Spleen (tissue), 11 donors: ENCODE data around the gene RHBDD3. TPM values are rescaled to one million over a fixed set of nuclear protein-coding genes. Genes with fewer than 3 reads are reported as not detected.

ENCODE experiments used
- DNase-seq: peaks from one replicate; pipeline ENCODE4 v3.0.0-alpha.2; 2020
- H3K27ac ChIP-seq, 8 donors: fragments of 200-600 bp; sonication (generic) in 7 of 8; 1 replicate in 4 of 8; 2 replicates in 4 of 8; pipeline versions ENCODE4 v1.5.0 to v1.8.0; 2016 to 2021; ENCODE audit warnings: inconsistent platforms in 4 of 8, mild to moderate bottlenecking in 4 of 8, moderate library complexity in 1 of 8
- H3K27me3 ChIP-seq, 7 donors: fragments of 200-600 bp; sonication (generic) in 6 of 7; replicated peaks in 1 of 7; 1 replicate in 4 of 7; 2 replicates in 3 of 7; pipeline versions ENCODE4 v1.5.0 to v1.8.0; 2016 to 2021; ENCODE audit warnings: inconsistent platforms in 3 of 7, mild to moderate bottlenecking in 1 of 7
- H3K36me3 ChIP-seq, 6 donors: fragments of 200-600 bp; sonication (generic) in 5 of 6; 1 replicate in 4 of 6; 2 replicates in 2 of 6; pipeline versions ENCODE4 v1.5.0 to v1.8.0; 2016 to 2021; ENCODE audit warnings: inconsistent platforms in 2 of 6
- H3K4me1 ChIP-seq, 6 donors: fragments of 200-600 bp; sonication (generic) in 5 of 6; 1 replicate in 3 of 6; 2 replicates in 3 of 6; pipeline versions ENCODE4 v1.5.0 to v1.8.0; 2016 to 2021; ENCODE audit warnings: inconsistent platforms in 3 of 6
- H3K4me3 ChIP-seq, 8 donors: fragments of 200-600 bp; sonication (generic) in 7 of 8; 1 replicate in 4 of 8; 2 replicates in 4 of 8; pipeline versions ENCODE4 v1.5.0 to v1.8.0; 2016 to 2021; ENCODE audit warnings: inconsistent platforms in 4 of 8, mild to moderate bottlenecking in 4 of 8, moderate library complexity in 2 of 8
- H3K9me3 ChIP-seq, 8 donors: fragments of 200-600 bp; sonication (generic) in 7 of 8; 1 replicate in 4 of 8; 2 replicates in 4 of 8; pipeline versions ENCODE4 v1.5.0 to v1.8.0; 2016 to 2021; ENCODE audit warnings: inconsistent platforms in 4 of 8
- POLR2A ChIP-seq, 3 donors: fragments of 450-650 bp; IDR thresholded peaks; one replicate each; pipeline ENCODE4 v1.5.1; 2017; ENCODE audit warnings: antibody characterized with exemption in 3 of 3, mild to moderate bottlenecking in 1 of 3
- POLR2AphosphoS5 ChIP-seq, 3 donors: sonication (generic); formaldehyde crosslinking; IDR thresholded peaks; one replicate each; pipeline ENCODE4 v1.5.1; 2017; ENCODE audit warnings: antibody characterized with exemption in 3 of 3
- WGBS, 5 donors: extraction: QIAGEN DNeasy Blood & Tissue Kit in 3 of 5; methylation state at CpG; one replicate each; pipeline versions ENCODE4 v1.1.5 to v1.1.7; 2013 to 2018; 5-methylcytosine and 5-hydroxymethylcytosine counted together
- intact Hi-C: fragments of 100-400 bp; cut with DNase I; formaldehyde crosslinking; loops from one replicate; pipeline ENCODE4 v1.15.0; 2023; ENCODE audit warnings: low total_unique reads
- polyA plus RNA-seq, 3 donors: library from polyadenylated mRNA; stranded (reverse); fragments of 200-250 nt; gene quantifications; one replicate each; pipeline ENCODE4 v1.2.1, GENCODE V29; 2013
- total RNA-seq, 7 donors: library from RNA; depleted of rRNA in 3 of 7; stranded (reverse); fragments of >200 nt in 3 of 7; fragmentation: NEBNext Ultra II Directional in 4 of 7; extraction: Animal tissue kit (Norgen Biotek cat#: 25700) in 4 of 7; gene quantifications; one replicate each; pipeline versions ENCODE4 v1.1.0 to v1.2.1, GENCODE V29; 2016 to 2021
- TF ChIP-seq, protein P1 (sequence below), 11 experiments: fragments of 200-600 bp in 7 of 11; fragments of 450-650 bp in 4 of 11; sonication (generic) in 4 of 11; IDR thresholded peaks in 8 of 11; conservative IDR thresholded peaks in 3 of 11; 1 replicate in 7 of 11; 2 replicates in 4 of 11; pipeline versions ENCODE4 v1.4.0 to v1.8.0; 2016 to 2021; ENCODE audit warnings: antibody characterized with exemption in 11 of 11, inconsistent platforms in 4 of 11, mild to moderate bottlenecking in 1 of 11
- donor health status: healthy with polysubstance abuse.
- donor health status: DM: no; HTN: no; CAD: no; lungs with moderate emphysema.
- donor health status: DM: no; HTN: no; CAD: no.
- donor health status: Bipolar disorder and iron deficiency.
- donor health status: healthy.
- donor health status: DM: no; HTN: no; CAD: no.
- donor health status: DM: yes; HTN: yes; CAD: no.

The RHBDD3 gene
- total and polyA plus RNA-seq, 10 donors, result 16.3 to 45.8 (median 24.7) TPM

DNA sequence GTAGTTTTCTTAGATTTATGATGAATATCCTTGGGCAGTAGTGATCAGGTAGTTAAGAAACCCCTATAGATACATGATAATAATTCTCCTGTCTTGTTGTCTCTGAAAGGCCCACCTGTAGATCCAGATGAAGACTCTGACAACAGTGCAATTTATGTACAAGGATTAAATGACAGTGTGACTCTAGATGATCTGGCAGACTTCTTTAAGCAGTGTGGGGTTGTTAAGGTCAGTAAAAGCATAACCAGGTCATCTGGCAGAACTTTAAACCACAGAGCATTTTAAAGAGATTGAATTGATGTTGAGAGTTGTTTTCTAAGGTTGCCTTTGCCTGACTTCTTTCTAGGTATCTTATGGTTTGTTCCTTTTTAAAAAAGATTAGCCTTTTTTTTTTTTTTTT is 24.6 kb upstream of the RHBDD3 start:
- Histone ChIP-seq H3K4me1 (peaks cover 0 to 40% (median 7%) of the 10 kb centered on the region in 6 donors), H3K27ac (no peak overlapping the region), H3K9me3 (no peaks in the 10 kb centered on the region), H3K36me3 (peaks cover 25 to 100% (median 99%) of the 10 kb centered on the region in 6 donors), H3K27me3 (no peaks in the 10 kb centered on the region), H3K4me3 (no peak overlapping the region)
- no peak for DNase-seq
- intact Hi-C loops, result no loop called here
- TF ChIP-seq POLR2A (IDR thresholded peaks at IDR 0.05) (no peak), POLR2AphosphoS5 (IDR thresholded peaks at IDR 0.05) (no peak)
- TF ChIP-seq, protein P1, sequence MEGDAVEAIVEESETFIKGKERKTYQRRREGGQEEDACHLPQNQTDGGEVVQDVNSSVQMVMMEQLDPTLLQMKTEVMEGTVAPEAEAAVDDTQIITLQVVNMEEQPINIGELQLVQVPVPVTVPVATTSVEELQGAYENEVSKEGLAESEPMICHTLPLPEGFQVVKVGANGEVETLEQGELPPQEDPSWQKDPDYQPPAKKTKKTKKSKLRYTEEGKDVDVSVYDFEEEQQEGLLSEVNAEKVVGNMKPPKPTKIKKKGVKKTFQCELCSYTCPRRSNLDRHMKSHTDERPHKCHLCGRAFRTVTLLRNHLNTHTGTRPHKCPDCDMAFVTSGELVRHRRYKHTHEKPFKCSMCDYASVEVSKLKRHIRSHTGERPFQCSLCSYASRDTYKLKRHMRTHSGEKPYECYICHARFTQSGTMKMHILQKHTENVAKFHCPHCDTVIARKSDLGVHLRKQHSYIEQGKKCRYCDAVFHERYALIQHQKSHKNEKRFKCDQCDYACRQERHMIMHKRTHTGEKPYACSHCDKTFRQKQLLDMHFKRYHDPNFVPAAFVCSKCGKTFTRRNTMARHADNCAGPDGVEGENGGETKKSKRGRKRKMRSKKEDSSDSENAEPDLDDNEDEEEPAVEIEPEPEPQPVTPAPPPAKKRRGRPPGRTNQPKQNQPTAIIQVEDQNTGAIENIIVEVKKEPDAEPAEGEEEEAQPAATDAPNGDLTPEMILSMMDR (IDR thresholded peaks at IDR 0.05 in 8 of 11, conservative IDR thresholded peaks at IDR 0.05 in 3 of 11), result no peak

DNA sequence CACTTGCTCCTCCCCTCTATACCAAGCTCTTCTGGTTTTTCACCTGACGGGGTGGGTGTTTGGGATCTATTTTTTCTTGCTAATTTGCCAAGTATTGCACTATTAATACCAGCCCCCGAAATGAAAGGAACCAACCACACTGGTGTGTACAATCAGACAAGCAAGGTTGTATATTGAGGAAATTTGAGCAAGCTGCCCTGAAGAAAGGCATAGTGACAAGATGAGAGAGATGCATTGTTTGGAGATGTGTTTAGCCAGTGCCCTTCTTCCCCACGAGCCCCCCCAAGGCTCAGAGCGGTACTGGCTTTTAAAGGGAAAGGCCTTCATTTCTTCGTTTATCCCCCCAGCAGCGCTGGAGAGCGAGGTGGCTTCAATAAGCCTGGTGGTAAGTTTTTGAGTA is 23.4 kb upstream of the RHBDD3 start:
- H3K27ac ChIP-seq, result no peak overlapping the region
- TF ChIP-seq, protein P1 (IDR thresholded peaks at IDR 0.05 in 8 of 11, conservative IDR thresholded peaks at IDR 0.05 in 3 of 11), result no peak
- peak in 1 of 3 donors; percentile 26 for TF ChIP-seq POLR2AphosphoS5 (IDR thresholded peaks at IDR 0.05)
- H3K27me3 ChIP-seq, result no peaks in the 10 kb centered on the region
- H3K4me1 ChIP-seq, result peaks cover 0 to 40% (median 7%) of the 10 kb centered on the region in 6 donors
- H3K9me3 ChIP-seq, result no peaks in the 10 kb centered on the region
- intact Hi-C loops, result no loop called here
- no peak for DNase-seq
- WGBS, 5 donors, result 74 to 83% (median 79%) methylated on average over 7 of the region's 7 CpGs
- peaks cover 22 to 100% (median 99%) of the 10 kb centered on the region in 6 donors for H3K36me3 ChIP-seq
- H3K4me3 ChIP-seq, result no peak overlapping the region

DNA sequence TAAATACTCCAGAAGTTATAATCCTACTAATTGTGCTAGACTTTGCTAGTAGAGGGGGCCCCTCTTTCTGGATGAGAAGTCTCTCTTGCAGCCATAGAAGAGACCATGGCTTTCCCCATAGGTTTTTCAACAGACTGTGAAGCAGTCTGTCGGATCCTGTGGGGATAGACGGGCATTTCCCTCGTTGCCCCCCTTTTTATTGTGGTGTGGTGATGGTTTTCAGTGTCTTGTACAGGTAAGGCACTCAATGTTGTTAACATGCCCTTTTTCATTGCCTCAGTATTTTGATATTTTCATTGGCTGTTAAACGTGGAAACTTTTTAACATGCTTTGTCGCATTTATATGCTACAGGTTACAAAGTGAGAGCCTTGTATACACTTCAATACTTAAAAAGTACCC is 22.3 kb upstream of the RHBDD3 start:
- no peak for DNase-seq
- H3K9me3 ChIP-seq, result no peaks in the 10 kb centered on the region
- 71 to 90% (median 78%) methylated on average over 5 of the region's 5 CpGs for WGBS, 5 donors
- no peak overlapping the region for H3K27ac ChIP-seq
- H3K4me1 ChIP-seq, result peaks cover 0 to 40% (median 7%) of the 10 kb centered on the region in 6 donors
- H3K36me3 ChIP-seq, result peaks cover 25 to 100% (median 99%) of the 10 kb centered on the region in 6 donors
- TF ChIP-seq POLR2A (IDR thresholded peaks at IDR 0.05), result no peak
- TF ChIP-seq POLR2AphosphoS5 (IDR thresholded peaks at IDR 0.05), result no peak
- TF ChIP-seq, protein P1 (IDR thresholded peaks at IDR 0.05 in 8 of 11, conservative IDR thresholded peaks at IDR 0.05 in 3 of 11), result no peak
- intact Hi-C loops, result no loop called here
- H3K4me3 ChIP-seq, result no peak overlapping the region
- H3K27me3 ChIP-seq, result no peaks in the 10 kb centered on the region

DNA sequence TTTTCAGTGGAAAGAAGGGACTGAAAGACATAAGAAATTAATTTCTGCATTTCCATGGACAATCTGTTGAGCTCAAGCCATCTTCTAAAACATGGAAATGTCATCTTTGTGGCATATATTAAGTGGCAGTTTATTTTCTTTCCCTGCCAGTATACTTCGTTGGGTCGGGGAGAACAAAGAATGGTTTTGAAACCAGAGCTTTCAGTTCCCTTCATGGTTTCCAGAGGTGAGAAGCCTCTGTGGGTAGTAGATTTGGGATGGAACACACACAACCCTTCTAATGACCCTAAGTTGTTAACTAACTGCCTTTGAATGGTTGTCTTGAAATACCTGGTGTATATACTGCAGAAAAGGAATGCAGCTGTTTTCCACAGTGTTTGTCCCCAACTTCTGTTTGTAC is 21.1 kb upstream of the RHBDD3 start:
- no peaks in the 10 kb centered on the region for H3K9me3 ChIP-seq
- DNase-seq, result no peak
- 40 to 66% (median 46%) methylated on average over 2 of the region's 2 CpGs for WGBS, 5 donors
- intact Hi-C loops, result no loop called here
- peaks cover 27 to 100% (median 99%) of the 10 kb centered on the region in 6 donors for H3K36me3 ChIP-seq
- H3K27ac ChIP-seq, result no peak overlapping the region
- peaks cover 0 to 40% (median 7%) of the 10 kb centered on the region in 6 donors for H3K4me1 ChIP-seq
- H3K27me3 ChIP-seq, result no peaks in the 10 kb centered on the region
- no peak overlapping the region for H3K4me3 ChIP-seq
- TF ChIP-seq POLR2AphosphoS5 (IDR thresholded peaks at IDR 0.05) (no peak), POLR2A (IDR thresholded peaks at IDR 0.05) (no peak)
- TF ChIP-seq, protein P1 (IDR thresholded peaks at IDR 0.05 in 8 of 11, conservative IDR thresholded peaks at IDR 0.05 in 3 of 11), result no peak
